ENCODE measurements around the gene PITHD1. TPM values are rescaled to one million over a fixed set of nuclear protein-coding genes. Genes with fewer than 3 reads are reported as not detected.

The PITHD1 gene
- polyA plus RNA-seq, 2 of the 4 experiments (the other 2 are of a cell fraction): 25.4 to 41.0 TPM

GRCh38 chr1:23748016-23748415 is 30.2 kb upstream of the PITHD1 start:
- ChIA-PET CTCF (interaction anchor here (0.8 to 1.1 kb wide), 3 partner anchors 10 to 169 kb away, joined by 3 to 5 read pairs (median 4); no protein-coding TSS in a partner anchor), POLR2A (no interaction called here)
- no peaks in the 10 kb centered on the region for H3K9me3 ChIP-seq
- peaks cover 13% of the 10 kb centered on the region for H3K4me1 ChIP-seq
- no peak for ATAC-seq
- 83% methylated on average over 3 of the region's 3 CpGs for WGBS (ENCODE audit: missing lambda C conversion rate)
- DNase-seq (ENCODE audit: low read depth in 1 of 2, low spot score in 1 of 2): no peak
- no peak overlapping the region for H3K4me3 ChIP-seq
- no peak for FAIRE-seq
- TF ChIP-seq BCL3 (IDR thresholded peaks at IDR 0.05) (no peak), JUN (IDR thresholded peaks at IDR 0.05) (no peak), HOXB5 (CRISPR knock-in tag; IDR thresholded peaks at IDR 0.05) (no peak), TP53 (CRISPR knock-in tag; IDR thresholded peaks at IDR 0.05) (no peak), CHD2 (IDR thresholded peaks at IDR 0.05; ENCODE audit: low read length, partially characterized antibody) (no peak), ATOH8 (CRISPR knock-in tag; IDR thresholded peaks at IDR 0.05; ENCODE audit: low read depth) (no peak), HEYL (CRISPR knock-in tag; IDR thresholded peaks at IDR 0.05) (no peak), TFCP2L1 (CRISPR knock-in tag; IDR thresholded peaks at IDR 0.05) (no peak), ZNF302 (CRISPR knock-in tag; IDR thresholded peaks at IDR 0.05) (no peak), CEBPB (IDR thresholded peaks at IDR 0.05) (no peak), ZSCAN20 (CRISPR knock-in tag; IDR thresholded peaks at IDR 0.05) (no peak), NR3C1 (IDR thresholded peaks at IDR 0.05) (no peak), CTCF (IDR thresholded peaks at IDR 0.05) (no peak), NFE2L2 (conservative IDR thresholded peaks at IDR 0.05; ENCODE audit: low read length) (no peak)
- no peak overlapping the region for H3K27ac ChIP-seq
- H3K4me2 ChIP-seq: no peak overlapping the region

GRCh38 chr1:23751050-23751814 is 27.0 kb upstream of the PITHD1 start:
- Histone ChIP-seq H3K4me1 (no peaks in the 10 kb centered on the region), H3K9me3 (no peaks in the 10 kb centered on the region), H3K4me3 (no peak overlapping the region), H3K27ac (0 out of 6 replicates have a peak overlapping the region, but pooled peaks of 1 of the 2 experiments have one; percentile 21), H3K4me2 (no peak overlapping the region)
- WGBS (ENCODE audit: missing lambda C conversion rate): 36% methylated on average over 11 of the region's 11 CpGs
- DNase-seq (ENCODE audit: low read depth in 1 of 2, low spot score in 1 of 2) (peak; percentile 61 to 70), FAIRE-seq (no peak), ATAC-seq (peak; percentile 91 to 97)
- TF ChIP-seq FOSL2 (IDR thresholded peaks at IDR 0.05): no peak
- no peak for TF ChIP-seq FOSL2 (CRISPR knock-in tag; IDR thresholded peaks at IDR 0.05)
- no peak for TF ChIP-seq HES2 (IDR thresholded peaks at IDR 0.05)
- peak; percentile 58 to 76 for TF ChIP-seq RAD21 (conservative IDR thresholded peaks at IDR 0.05 in 1 of 2, IDR thresholded peaks at IDR 0.05 in 1 of 2)
- TF ChIP-seq CTCF (IDR thresholded peaks at IDR 0.05): peak; percentile 67
- TF ChIP-seq CHD2 (IDR thresholded peaks at IDR 0.05; ENCODE audit: low read length, partially characterized antibody): no peak
- TF ChIP-seq SMC3 (IDR thresholded peaks at IDR 0.05): peak; percentile 38; the same call in 1 of the 3 replicates
- CTCF ChIA-PET: interaction anchor here (0.8 to 2.5 kb wide), 7 partner anchors 20 to 251 kb away, joined by 3 to 7 read pairs (median 3); no protein-coding TSS in a partner anchor
- POLR2A ChIA-PET: no interaction called here
